ENCODE measurements around the gene NOLC1. TPM values are rescaled to one million over a fixed set of nuclear protein-coding genes. Genes with fewer than 3 reads are reported as not detected.
A peak's percentile ranks its signal among the peaks of the same experiment; 100 is the strongest.

Gene NOLC1
- total and polyA plus RNA-seq, 2 of the 13 experiments (the other 11 are each of a cell fraction or from before 2014, with no cell fraction given): 50.6 to 81.0 TPM

GRCh38 chr10:102133373-102134195 is 18.6 kb upstream of the NOLC1 start (continued):
- TF ChIP-seq ATF6 (CRISPR knock-in tag; conservative IDR thresholded peaks at IDR 0.05) (no peak), FOXC1 (CRISPR knock-in tag; IDR thresholded peaks at IDR 0.05; ENCODE audit: borderline replicate concordance) (no peak), SIN3A (IDR thresholded peaks at IDR 0.05; ENCODE audit: borderline replicate concordance, low read depth, low read length) (peak; percentile 85; the same call in 1 of the 2 replicates), PAWR (CRISPR knock-in tag; IDR thresholded peaks at IDR 0.05; ENCODE audit: borderline replicate concordance) (no peak), SRSF4 (IDR thresholded peaks at IDR 0.05; ENCODE audit: low read depth, low read length, poor library complexity, severe bottlenecking) (no peak), ISL2 (CRISPR knock-in tag; IDR thresholded peaks at IDR 0.05) (no peak), HNF4G (IDR thresholded peaks at IDR 0.05; ENCODE audit: borderline replicate concordance, low read depth, low read length) (no peak), HNF4G (CRISPR knock-in tag; IDR thresholded peaks at IDR 0.05; ENCODE audit: borderline replicate concordance, low read depth) (no peak), HNRNPLL (IDR thresholded peaks at IDR 0.05; ENCODE audit: low read depth, low read length, poor library complexity, severe bottlenecking) (no peak), ZBTB40 (IDR thresholded peaks at IDR 0.05) (no peak), ZBTB40 (CRISPR knock-in tag; IDR thresholded peaks at IDR 0.05) (no peak), ZNF280D (CRISPR knock-in tag; IDR thresholded peaks at IDR 0.05) (no peak), CREB1 (IDR thresholded peaks at IDR 0.05) (no peak), CREB1 (CRISPR knock-in tag; IDR thresholded peaks at IDR 0.05) (no peak), ZNF460 (CRISPR knock-in tag; IDR thresholded peaks at IDR 0.05; ENCODE audit: borderline replicate concordance) (no peak)

Data from HepG2 (cell line).